Caco-2 (cell line): Measurements from ENCODE around the gene TATDN2. TPM values are rescaled to one million over a fixed set of nuclear protein-coding genes. Genes with fewer than 3 reads are reported as not detected.
"Not testable (repeated sequence)": the region's sequence is repeated elsewhere in the genome, so short reads cannot be mapped to it uniquely, and the experiment has no call there.

Source experiments
- BruUV-seq: library from RNA; stranded (reverse); fragments of 400-500 nt; replicated peaks from 2 replicates; lab custom pipeline; 2021; lab: Mats Ljungman, UMichigan
- CTCF ChIA-PET: fragments of 300-600 bp; sonication (Branson Sonifier 250); formaldehyde crosslinking; loops from one replicate; lab custom pipeline; 2022; ENCODE audit warnings: antibody characterized with exemption; lab: Charles Lee
- POLR2A ChIA-PET: fragments of 300-600 bp; sonication (Branson Sonifier 250); formaldehyde crosslinking; loops from one replicate; lab custom pipeline; 2022; ENCODE audit warnings: antibody characterized with exemption; lab: Charles Lee
- DNase-seq, 2 experiments: peaks; one replicate each; pipeline versions ENCODE4 v3.0.0 to v3.0.0-alpha.2; 2020 to 2022
- H3K27me3 ChIP-seq: replicated peaks from 2 replicates; pipeline ENCODE4 v1.6.0; 2011; ENCODE audit warnings: low read length; ENCODE audit not compliant: control insufficient read depth, insufficient read depth
- H3K36me3 ChIP-seq: 2 replicates; pipeline ENCODE4 v1.5.1; 2011; ENCODE audit warnings: low read length; ENCODE audit not compliant: control insufficient read depth, insufficient read depth
- H3K4me1 ChIP-seq: fragments of 250-450 bp; sonication (Bioruptor Pico); 2 replicates; pipeline ENCODE4 v1.5.1; 2020; ENCODE audit warnings: mild to moderate bottlenecking
- H3K4me3 ChIP-seq: 2 replicates; pipeline ENCODE4 v1.5.1; 2011; ENCODE audit warnings: low read depth, mild to moderate bottlenecking, control low read depth, low read length
- H3K9me3 ChIP-seq: fragments of 250-450 bp; sonication (Bioruptor Pico); 2 replicates; pipeline ENCODE4 v1.5.1; 2020; ENCODE audit warnings: mild to moderate bottlenecking, moderate library complexity
- H3K27ac Mint-ChIP-seq: one replicate; pipeline ENCODE4 v1.8.0; 2022; ENCODE audit warnings: mixed read lengths; ENCODE audit not compliant: unreplicated experiment
- H3K27me3 Mint-ChIP-seq: one replicate; pipeline ENCODE4 v1.8.0; 2022; ENCODE audit warnings: mixed read lengths; ENCODE audit not compliant: insufficient read depth, unreplicated experiment
- H3K36me3 Mint-ChIP-seq: one replicate; pipeline ENCODE4 v1.8.0; 2022; ENCODE audit warnings: mild to moderate bottlenecking, mixed read lengths; ENCODE audit not compliant: insufficient read depth, unreplicated experiment
- H3K4me1 Mint-ChIP-seq: one replicate; pipeline ENCODE4 v1.8.0; 2022; ENCODE audit warnings: low read depth, mixed read lengths; ENCODE audit not compliant: unreplicated experiment
- H3K4me3 Mint-ChIP-seq: one replicate; pipeline ENCODE4 v1.8.0; 2022; ENCODE audit warnings: mild to moderate bottlenecking, moderate library complexity, mixed read lengths; ENCODE audit not compliant: unreplicated experiment
- H3K9me3 Mint-ChIP-seq: one replicate; pipeline ENCODE4 v1.8.0; 2022; ENCODE audit warnings: mixed read lengths; ENCODE audit not compliant: unreplicated experiment
- CTCF ChIP-seq, 2 experiments: fragments of 200-600 bp in 1 of 2; IDR thresholded peaks; 1 replicate in 1 of 2; 2 replicates in 1 of 2; pipeline versions ENCODE4 v1.5.1 to v1.8.0; 2011 to 2022; ENCODE audit warnings: antibody characterized with exemption in 1 of 2, control low read depth in 1 of 2, inconsistent platforms in 1 of 2, low read depth in 1 of 2, low read length in 1 of 2, mild to moderate bottlenecking in 1 of 2, moderate library complexity in 1 of 2; ENCODE audit not compliant: insufficient read depth in 1 of 2, severe bottlenecking in 1 of 2, unreplicated experiment in 1 of 2
- intact Hi-C: fragments of 100-400 bp; cut with micrococcal nuclease; formaldehyde crosslinking; loops from one replicate; pipeline ENCODE4 v1.10.0; 2022; ENCODE audit not compliant: unreplicated experiment
- total RNA-seq: library from RNA; stranded (reverse); gene quantifications from 2 replicates; pipeline ENCODE4 v1.2.3, GENCODE V29; 2022

The TATDN2 gene
- total RNA-seq, 1 experiment from 2014 or later: 32.1 TPM

GRCh38 chr3:10268116-10268515, 19.9 kb downstream of the TATDN2 start:
- ChIA-PET CTCF (no interaction called here), POLR2A (no interaction called here)
- Histone ChIP-seq H3K36me3 (no peaks in the 10 kb centered on the region), H3K4me3 (no peak overlapping the region), H3K4me1 (no peaks in the 10 kb centered on the region), H3K9me3 (no peaks in the 10 kb centered on the region), H3K27me3 (no peaks in the 10 kb centered on the region)
- no TSS peak for BruUV-seq
- peaks cover 84% of the 10 kb centered on the region for H3K36me3 Mint-ChIP-seq
- no peak for TF ChIP-seq CTCF (IDR thresholded peaks at IDR 0.05; ENCODE audit: insufficient read depth in 1 of 2, low read depth in 1 of 2, low read length in 1 of 2, severe bottlenecking in 1 of 2, unreplicated experiment in 1 of 2)
- H3K27me3 Mint-ChIP-seq: no peaks in the 10 kb centered on the region
- no peak for DNase-seq
- H3K4me1 Mint-ChIP-seq: peaks cover 14% of the 10 kb centered on the region
- no peak overlapping the region for H3K27ac Mint-ChIP-seq
- intact Hi-C loops: no loop called here
- H3K4me3 Mint-ChIP-seq: no peak overlapping the region
- H3K9me3 Mint-ChIP-seq: no peaks in the 10 kb centered on the region

GRCh38 chr3:10268930-10269329, 20.7 kb downstream of the TATDN2 start:
- Histone ChIP-seq H3K36me3 (no peaks in the 10 kb centered on the region), H3K9me3 (no peaks in the 10 kb centered on the region), H3K4me3 (no peak overlapping the region), H3K27me3 (no peaks in the 10 kb centered on the region), H3K4me1 (no peaks in the 10 kb centered on the region)
- Mint-ChIP-seq H3K4me3 (no peak overlapping the region), H3K27ac (no peak overlapping the region), H3K27me3 (no peaks in the 10 kb centered on the region), H3K36me3 (peaks cover 77% of the 10 kb centered on the region), H3K9me3 (no peaks in the 10 kb centered on the region), H3K4me1 (peaks cover 13% of the 10 kb centered on the region)
- no TSS peak for BruUV-seq
- CTCF ChIA-PET: no interaction called here
- no peak for TF ChIP-seq CTCF (IDR thresholded peaks at IDR 0.05; ENCODE audit: insufficient read depth in 1 of 2, low read depth in 1 of 2, low read length in 1 of 2, severe bottlenecking in 1 of 2, unreplicated experiment in 1 of 2)
- POLR2A ChIA-PET: no interaction called here
- DNase-seq: no peak
- intact Hi-C loops: no loop called here

DNA sequence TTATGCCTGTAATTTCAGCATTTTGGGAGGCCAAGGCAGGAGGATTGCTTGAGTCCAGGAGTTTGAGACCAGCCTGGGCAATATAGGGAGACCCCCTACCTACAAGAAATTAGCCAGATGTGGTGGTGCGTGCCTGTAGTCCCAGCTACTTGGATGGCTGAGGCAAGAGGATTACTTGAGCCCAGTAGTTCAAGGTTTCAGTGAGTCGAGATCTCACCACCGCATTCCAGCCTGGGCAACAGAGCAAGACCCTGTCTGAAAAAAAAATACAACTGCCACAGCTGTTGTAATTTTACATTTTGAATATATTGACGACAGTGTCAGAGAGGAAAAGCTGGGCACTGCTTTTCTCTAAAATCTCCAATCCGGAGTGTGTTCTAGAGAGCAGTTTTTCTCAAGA, 21.2 kb downstream of the TATDN2 start:
- no peak overlapping the region for H3K4me3 Mint-ChIP-seq
- H3K9me3 ChIP-seq: no peaks in the 10 kb centered on the region
- H3K4me1 Mint-ChIP-seq: peaks cover 11% of the 10 kb centered on the region
- peaks cover 72% of the 10 kb centered on the region for H3K36me3 Mint-ChIP-seq
- DNase-seq: no peak
- CTCF ChIA-PET: no interaction called here
- no peak overlapping the region for H3K4me3 ChIP-seq
- no peaks in the 10 kb centered on the region for H3K36me3 ChIP-seq
- POLR2A ChIA-PET: no interaction called here
- no peaks in the 10 kb centered on the region for H3K27me3 ChIP-seq
- no peaks in the 10 kb centered on the region for H3K4me1 ChIP-seq
- no peak overlapping the region for H3K27ac Mint-ChIP-seq
- TF ChIP-seq CTCF (IDR thresholded peaks at IDR 0.05; ENCODE audit: insufficient read depth in 1 of 2, low read depth in 1 of 2, low read length in 1 of 2, severe bottlenecking in 1 of 2, unreplicated experiment in 1 of 2): no peak
- H3K9me3 Mint-ChIP-seq: no peaks in the 10 kb centered on the region
- intact Hi-C loops: no loop called here
- H3K27me3 Mint-ChIP-seq: no peaks in the 10 kb centered on the region
- BruUV-seq: no TSS peak

- H3K4me3 ChIP-seq, intact Hi-C loops, H3K9me3 ChIP-seq, H3K4me3 Mint-ChIP-seq, H3K27me3 ChIP-seq, H3K36me3 ChIP-seq, H3K27me3 Mint-ChIP-seq, DNase-seq, H3K9me3 Mint-ChIP-seq, BruUV-seq, H3K27ac Mint-ChIP-seq, POLR2A ChIA-PET, H3K4me1 ChIP-seq: not testable (repeated sequence)
- peaks cover 53% of the 10 kb centered on the region for H3K36me3 Mint-ChIP-seq
- CTCF ChIA-PET: interaction anchor here (0.6 kb wide), 1 partner anchor 12 kb away, joined by 6 read pairs; no protein-coding TSS in a partner anchor
- peaks cover 11% of the 10 kb centered on the region for H3K4me1 Mint-ChIP-seq
Observed at GRCh38 chr3:10272476-10272875, 24.2 kb downstream of the TATDN2 start.
